ENCODE data around the gene ARAP2. TPM values are rescaled to one million over a fixed set of nuclear protein-coding genes. Genes with fewer than 3 reads are reported as not detected.

Gene ARAP2
- total RNA-seq, 3 donors from 2014 or later (not counting 1 experiment from before 2014, with no cell fraction given), result 199 to 295 (median 270) TPM

DNA sequence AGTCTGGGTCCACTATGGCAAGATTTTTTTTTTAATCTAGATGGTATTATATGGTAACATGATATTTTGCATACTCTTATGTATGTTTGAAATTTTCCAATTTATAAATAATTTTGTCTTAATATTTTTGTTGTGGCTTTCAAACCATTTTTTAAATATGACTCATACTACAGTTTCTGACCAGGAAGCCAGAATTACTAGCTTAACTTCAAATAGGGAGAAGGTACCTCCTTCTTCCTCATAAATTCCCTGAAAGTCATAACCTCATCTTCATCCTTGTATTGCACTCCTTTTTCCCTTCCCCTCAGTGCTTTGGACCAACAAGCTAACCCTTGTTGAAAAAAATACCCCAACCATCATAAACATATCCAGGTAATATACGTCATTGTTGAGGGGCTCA lies 21.6 kb downstream of the ARAP2 start:
- peaks cover 71 to 73% of the 10 kb centered on the region in 2 donors for H3K4me1 Mint-ChIP-seq

DNA sequence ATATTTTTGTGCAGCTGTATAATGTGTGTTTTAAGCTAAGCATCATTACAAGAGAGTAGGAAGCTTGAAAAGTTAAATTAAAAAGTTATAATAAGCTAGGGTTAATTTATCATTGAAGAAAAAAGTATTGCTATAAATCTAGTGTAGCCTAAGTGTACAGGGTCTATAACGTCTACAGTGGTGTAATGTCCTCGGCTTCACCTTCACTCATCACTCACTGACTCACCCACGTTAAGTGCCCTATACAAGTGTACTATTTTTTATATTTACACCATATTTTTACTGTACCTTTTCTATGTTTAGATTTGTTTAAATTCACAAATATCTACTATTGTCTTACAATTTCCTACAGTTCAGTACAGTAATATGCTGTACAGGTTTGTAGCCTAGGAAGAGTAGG lies 23.5 kb downstream of the ARAP2 start:
- no peaks in the 10 kb centered on the region for H3K27me3 Mint-ChIP-seq (ENCODE audit: low read depth in 2 of 2)
- H3K9me3 ChIP-seq (ENCODE audit: control insufficient read depth, insufficient read depth, low read length), result no peaks in the 10 kb centered on the region
- ATAC-seq (no peak), DNase-seq (no peak)
- no peaks in the 10 kb centered on the region for H3K36me3 Mint-ChIP-seq
- H3K27me3 ChIP-seq (ENCODE audit: control insufficient read depth, insufficient read depth, low read length), result no peaks in the 10 kb centered on the region
- peaks cover 2% of the 10 kb centered on the region for H3K36me3 ChIP-seq (ENCODE audit: control insufficient read depth, insufficient read depth, low read length)
- WGBS (ENCODE audit: insufficient coverage), result no CpG with 5 or more reads among the region's 3 CpGs
- peaks cover 57% of the 10 kb centered on the region in 2 donors for H3K4me1 Mint-ChIP-seq
- intact Hi-C loops (cut with micrococcal nuclease), result loop anchor here (2.0 kb wide), 1 partner anchor 14 kb away; no protein-coding TSS in a partner anchor
- peaks cover 18% of the 10 kb centered on the region for H3K4me1 ChIP-seq (ENCODE audit: control insufficient read depth, insufficient read depth, low read length)
- no peak overlapping the region for H3K27ac ChIP-seq (ENCODE audit: low read length)
- H3K4me3 ChIP-seq (ENCODE audit: low read length), result no peak overlapping the region
- no peak overlapping the region for H3K4me3 Mint-ChIP-seq
- peak overlapping the region in 1 of 2 donors; percentile 54 for H3K27ac Mint-ChIP-seq
- H3K9me3 Mint-ChIP-seq, result no peaks in the 10 kb centered on the region
- TF ChIP-seq, protein P1, sequence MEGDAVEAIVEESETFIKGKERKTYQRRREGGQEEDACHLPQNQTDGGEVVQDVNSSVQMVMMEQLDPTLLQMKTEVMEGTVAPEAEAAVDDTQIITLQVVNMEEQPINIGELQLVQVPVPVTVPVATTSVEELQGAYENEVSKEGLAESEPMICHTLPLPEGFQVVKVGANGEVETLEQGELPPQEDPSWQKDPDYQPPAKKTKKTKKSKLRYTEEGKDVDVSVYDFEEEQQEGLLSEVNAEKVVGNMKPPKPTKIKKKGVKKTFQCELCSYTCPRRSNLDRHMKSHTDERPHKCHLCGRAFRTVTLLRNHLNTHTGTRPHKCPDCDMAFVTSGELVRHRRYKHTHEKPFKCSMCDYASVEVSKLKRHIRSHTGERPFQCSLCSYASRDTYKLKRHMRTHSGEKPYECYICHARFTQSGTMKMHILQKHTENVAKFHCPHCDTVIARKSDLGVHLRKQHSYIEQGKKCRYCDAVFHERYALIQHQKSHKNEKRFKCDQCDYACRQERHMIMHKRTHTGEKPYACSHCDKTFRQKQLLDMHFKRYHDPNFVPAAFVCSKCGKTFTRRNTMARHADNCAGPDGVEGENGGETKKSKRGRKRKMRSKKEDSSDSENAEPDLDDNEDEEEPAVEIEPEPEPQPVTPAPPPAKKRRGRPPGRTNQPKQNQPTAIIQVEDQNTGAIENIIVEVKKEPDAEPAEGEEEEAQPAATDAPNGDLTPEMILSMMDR (IDR thresholded peaks at IDR 0.05), result no peak

More for the DNA sequence above, 21.6 kb downstream of the ARAP2 start:
- no peak overlapping the region for H3K27ac ChIP-seq (ENCODE audit: low read length)
- H3K4me3 Mint-ChIP-seq, result no peak overlapping the region
- DNase-seq (no peak), ATAC-seq (no peak)
- intact Hi-C loops (cut with micrococcal nuclease), result no loop called here
- no peaks in the 10 kb centered on the region for H3K27me3 Mint-ChIP-seq (ENCODE audit: low read depth in 2 of 2)
- no CpG with 5 or more reads among the region's 1 CpG for WGBS (ENCODE audit: insufficient coverage)
- no peaks in the 10 kb centered on the region for H3K9me3 ChIP-seq (ENCODE audit: control insufficient read depth, insufficient read depth, low read length)
- H3K4me1 ChIP-seq (ENCODE audit: control insufficient read depth, insufficient read depth, low read length), result peaks cover 14% of the 10 kb centered on the region
- H3K36me3 Mint-ChIP-seq, result no peaks in the 10 kb centered on the region
- H3K9me3 Mint-ChIP-seq, result no peaks in the 10 kb centered on the region
- peaks cover 9% of the 10 kb centered on the region for H3K36me3 ChIP-seq (ENCODE audit: control insufficient read depth, insufficient read depth, low read length)
- TF ChIP-seq, protein P1 (IDR thresholded peaks at IDR 0.05), result no peak
- H3K27me3 ChIP-seq (ENCODE audit: control insufficient read depth, insufficient read depth, low read length), result no peaks in the 10 kb centered on the region
- H3K27ac Mint-ChIP-seq, result no peak overlapping the region
- H3K4me3 ChIP-seq (ENCODE audit: low read length), result no peak overlapping the region

DNA sequence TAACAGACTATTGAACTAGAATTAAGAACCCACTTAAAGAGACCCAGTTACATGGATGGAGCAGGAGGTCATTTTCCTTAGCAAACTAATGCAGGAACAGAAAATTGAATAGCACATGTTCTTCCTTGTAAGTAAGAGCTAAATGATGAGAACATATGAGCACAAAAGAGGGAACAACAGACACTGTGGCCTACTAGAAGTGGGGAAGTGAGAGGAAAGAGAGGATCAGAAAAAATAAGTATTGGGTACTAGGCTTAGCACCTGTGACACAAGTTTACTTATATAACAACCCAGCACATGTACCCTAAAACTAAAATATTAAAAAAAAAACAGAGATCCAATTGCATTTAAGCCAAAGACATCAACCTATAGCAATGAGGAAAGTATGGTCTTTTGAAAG lies 26.2 kb downstream of the ARAP2 start:
- no peaks in the 10 kb centered on the region for H3K9me3 Mint-ChIP-seq
- peaks cover 63 to 64% of the 10 kb centered on the region in 2 donors for H3K4me1 Mint-ChIP-seq
- no peak for ATAC-seq
- intact Hi-C loops (cut with micrococcal nuclease), result no loop called here
- no peaks in the 10 kb centered on the region for H3K27me3 Mint-ChIP-seq (ENCODE audit: low read depth in 2 of 2)
- H3K27ac Mint-ChIP-seq, result peak overlapping the region; percentile 46 to 62
- DNase-seq, result no peak
- no peaks in the 10 kb centered on the region for H3K9me3 ChIP-seq (ENCODE audit: control insufficient read depth, insufficient read depth, low read length)
- H3K36me3 ChIP-seq (ENCODE audit: control insufficient read depth, insufficient read depth, low read length), result peaks cover 13% of the 10 kb centered on the region
- H3K4me3 ChIP-seq (ENCODE audit: low read length), result no peak overlapping the region
- H3K4me3 Mint-ChIP-seq, result peak overlapping the region; percentile 57
- no peak overlapping the region for H3K27ac ChIP-seq (ENCODE audit: low read length)
- H3K27me3 ChIP-seq (ENCODE audit: control insufficient read depth, insufficient read depth, low read length), result no peaks in the 10 kb centered on the region
- H3K4me1 ChIP-seq (ENCODE audit: control insufficient read depth, insufficient read depth, low read length), result peaks cover 10% of the 10 kb centered on the region
- H3K36me3 Mint-ChIP-seq, result no peaks in the 10 kb centered on the region
- TF ChIP-seq, protein P1 (IDR thresholded peaks at IDR 0.05), result no peak

DNA sequence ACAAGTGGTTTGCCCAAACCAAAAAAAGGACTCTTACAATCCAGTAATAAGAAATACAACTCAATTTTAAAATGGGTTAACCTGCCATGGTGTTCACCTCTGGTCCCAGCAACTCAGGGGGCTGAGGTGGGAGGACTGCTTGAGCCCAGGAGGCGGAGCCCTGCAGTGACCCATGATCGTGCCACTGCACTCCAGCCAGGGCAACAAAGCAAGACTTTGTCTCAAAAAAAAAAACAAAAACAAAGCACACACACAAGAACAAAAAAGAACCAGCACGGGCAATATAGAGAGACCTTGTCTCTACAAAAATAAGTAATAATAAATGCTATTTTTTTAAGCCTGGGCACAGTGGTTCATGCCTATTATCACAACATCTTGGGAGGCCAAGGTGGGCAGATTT lies 28.7 kb downstream of the ARAP2 start:
- no peaks in the 10 kb centered on the region for H3K27me3 Mint-ChIP-seq (ENCODE audit: low read depth in 2 of 2)
- H3K36me3 Mint-ChIP-seq, result no peaks in the 10 kb centered on the region
- intact Hi-C loops (cut with micrococcal nuclease), result no loop called here
- Histone ChIP-seq H3K4me1 (ENCODE audit: control insufficient read depth, insufficient read depth, low read length) (peaks cover 8% of the 10 kb centered on the region), H3K9me3 (ENCODE audit: control insufficient read depth, insufficient read depth, low read length) (no peaks in the 10 kb centered on the region), H3K36me3 (ENCODE audit: control insufficient read depth, insufficient read depth, low read length) (peaks cover 34% of the 10 kb centered on the region), H3K4me3 (ENCODE audit: low read length) (no peak overlapping the region), H3K27ac (ENCODE audit: low read length) (no peak overlapping the region), H3K27me3 (ENCODE audit: control insufficient read depth, insufficient read depth, low read length) (no peaks in the 10 kb centered on the region)
- TF ChIP-seq, protein P1 (IDR thresholded peaks at IDR 0.05), result no peak
- WGBS (ENCODE audit: insufficient coverage), result 50% methylated on average over 1 of the region's 3 CpGs
- H3K9me3 Mint-ChIP-seq, result no peaks in the 10 kb centered on the region
- ATAC-seq, result no peak
- DNase-seq, result no peak
- H3K27ac Mint-ChIP-seq, result no peak overlapping the region
- H3K4me3 Mint-ChIP-seq, result no peak overlapping the region
- peaks cover 54 to 57% of the 10 kb centered on the region in 2 donors for H3K4me1 Mint-ChIP-seq

All from natural killer cell (primary cell).